Calu3 (cell line): ENCODE data around the gene RBFOX2. TPM values are rescaled to one million over a fixed set of nuclear protein-coding genes. Genes with fewer than 3 reads are reported as not detected.

Experiments used
- BruUV-seq: library from RNA; stranded (reverse); fragments of 400-500 nt; replicated peaks from 2 replicates; lab custom pipeline; 2021; lab: Mats Ljungman, UMichigan
- CTCF ChIA-PET: fragments of 300-600 bp; sonication (Branson Sonifier 250); formaldehyde crosslinking; loops from one replicate; lab custom pipeline; 2022; ENCODE audit warnings: antibody characterized with exemption; lab: Charles Lee
- DNase-seq: peaks from one replicate; pipeline ENCODE4 v3.0.0; 2022
- H3K27ac Mint-ChIP-seq: one replicate; pipeline ENCODE4 v1.8.0; 2022; ENCODE audit warnings: mixed read lengths; ENCODE audit not compliant: unreplicated experiment
- H3K27me3 Mint-ChIP-seq: one replicate; pipeline ENCODE4 v1.8.0; 2022; ENCODE audit warnings: mixed read lengths; ENCODE audit not compliant: unreplicated experiment
- H3K36me3 Mint-ChIP-seq: one replicate; pipeline ENCODE4 v1.8.0; 2022; ENCODE audit warnings: mild to moderate bottlenecking, moderate library complexity, mixed read lengths; ENCODE audit not compliant: insufficient read depth, unreplicated experiment
- H3K4me1 Mint-ChIP-seq: one replicate; pipeline ENCODE4 v1.8.0; 2022; ENCODE audit warnings: mild to moderate bottlenecking, low read depth, mixed read lengths; ENCODE audit not compliant: unreplicated experiment
- H3K4me3 Mint-ChIP-seq: one replicate; pipeline ENCODE4 v1.8.0; 2022; ENCODE audit warnings: mild to moderate bottlenecking, low read depth, moderate library complexity, mixed read lengths; ENCODE audit not compliant: unreplicated experiment
- H3K9me3 Mint-ChIP-seq: one replicate; pipeline ENCODE4 v1.8.0; 2022; ENCODE audit warnings: low read depth, mixed read lengths; ENCODE audit not compliant: unreplicated experiment
- intact Hi-C: fragments of 100-400 bp; cut with micrococcal nuclease; formaldehyde crosslinking; loops from one replicate; pipeline ENCODE4 v1.10.0; 2022; ENCODE audit not compliant: unreplicated experiment
- total RNA-seq: library from RNA; stranded (reverse); gene quantifications from 2 replicates; pipeline ENCODE4 v1.2.3, GENCODE V29; 2022
- TF ChIP-seq, protein P1 (sequence below): fragments of 200-600 bp; IDR thresholded peaks from one replicate; pipeline ENCODE4 v1.8.0; 2022; ENCODE audit warnings: antibody characterized with exemption; ENCODE audit not compliant: unreplicated experiment

The RBFOX2 gene
- total RNA-seq, 1 experiment from 2014 or later = 63.1 TPM

DNA sequence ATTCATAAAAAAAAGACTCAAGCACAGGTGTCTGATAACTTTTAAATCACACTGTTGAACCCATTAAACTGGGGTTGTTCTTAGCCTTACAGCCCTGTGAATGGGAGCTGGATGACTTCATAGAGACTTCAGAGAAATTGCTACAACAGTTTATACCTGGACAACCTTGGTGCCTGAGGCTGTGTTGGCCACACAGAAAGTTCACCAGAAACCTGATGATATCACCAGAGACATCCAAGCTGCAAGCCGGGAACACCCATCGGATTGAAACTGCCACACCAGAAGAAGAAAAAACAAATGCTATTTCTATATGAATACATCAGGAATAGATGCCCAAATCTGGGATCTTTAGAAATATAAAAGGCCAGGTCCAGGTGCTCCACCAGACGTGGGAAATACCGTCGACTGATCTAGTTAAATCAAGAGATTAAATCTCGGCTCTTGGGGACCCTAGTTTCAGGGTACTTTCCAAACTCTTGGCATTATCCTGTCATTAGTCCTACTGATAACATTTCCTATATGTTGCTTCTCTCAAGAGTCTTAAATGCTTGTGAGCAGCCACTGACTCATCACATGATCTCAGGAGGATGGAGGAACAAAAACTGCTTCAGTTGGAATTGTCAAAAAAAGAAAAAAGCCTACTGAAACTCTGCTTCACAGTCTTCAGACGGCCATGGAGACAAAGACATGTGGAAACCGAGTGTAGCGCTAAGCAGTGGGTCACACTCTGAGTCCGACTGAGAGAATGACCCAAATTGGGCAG, 339.5 kb downstream of the RBFOX2 start:
- no peaks in the 10 kb centered on the region for H3K9me3 Mint-ChIP-seq
- TF ChIP-seq, protein P1, sequence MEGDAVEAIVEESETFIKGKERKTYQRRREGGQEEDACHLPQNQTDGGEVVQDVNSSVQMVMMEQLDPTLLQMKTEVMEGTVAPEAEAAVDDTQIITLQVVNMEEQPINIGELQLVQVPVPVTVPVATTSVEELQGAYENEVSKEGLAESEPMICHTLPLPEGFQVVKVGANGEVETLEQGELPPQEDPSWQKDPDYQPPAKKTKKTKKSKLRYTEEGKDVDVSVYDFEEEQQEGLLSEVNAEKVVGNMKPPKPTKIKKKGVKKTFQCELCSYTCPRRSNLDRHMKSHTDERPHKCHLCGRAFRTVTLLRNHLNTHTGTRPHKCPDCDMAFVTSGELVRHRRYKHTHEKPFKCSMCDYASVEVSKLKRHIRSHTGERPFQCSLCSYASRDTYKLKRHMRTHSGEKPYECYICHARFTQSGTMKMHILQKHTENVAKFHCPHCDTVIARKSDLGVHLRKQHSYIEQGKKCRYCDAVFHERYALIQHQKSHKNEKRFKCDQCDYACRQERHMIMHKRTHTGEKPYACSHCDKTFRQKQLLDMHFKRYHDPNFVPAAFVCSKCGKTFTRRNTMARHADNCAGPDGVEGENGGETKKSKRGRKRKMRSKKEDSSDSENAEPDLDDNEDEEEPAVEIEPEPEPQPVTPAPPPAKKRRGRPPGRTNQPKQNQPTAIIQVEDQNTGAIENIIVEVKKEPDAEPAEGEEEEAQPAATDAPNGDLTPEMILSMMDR = no peak

More for the DNA sequence above, 339.5 kb downstream of the RBFOX2 start:
- CTCF ChIA-PET = no interaction called here
- intact Hi-C loops = no loop called here
- Mint-ChIP-seq H3K4me3 (no peak overlapping the region), H3K4me1 (no peaks in the 10 kb centered on the region), H3K27ac (no peak overlapping the region), H3K36me3 (no peaks in the 10 kb centered on the region), H3K27me3 (peaks cover 20% of the 10 kb centered on the region)
- DNase-seq = no peak
- BruUV-seq = no TSS peak

Other genes with a start within 250 kb of the RBFOX2 start
- 7.7 and 16.9 TPM in 2 replicates for gene APOL3, start 131.9 kb upstream of the RBFOX2 start, total RNA-seq
- gene APOL4, start 173.0 kb upstream of the RBFOX2 start, total RNA-seq = 1.5 and 4.3 TPM in 2 replicates
- 90.1 and 154 TPM in 2 replicates for gene APOL2, start 210.7 kb upstream of the RBFOX2 start, total RNA-seq
- gene APOL1, start 224.3 kb upstream of the RBFOX2 start, total RNA-seq = 313 and 501 TPM in 2 replicates